ENCODE measurements around the gene FIGN.

DNA sequence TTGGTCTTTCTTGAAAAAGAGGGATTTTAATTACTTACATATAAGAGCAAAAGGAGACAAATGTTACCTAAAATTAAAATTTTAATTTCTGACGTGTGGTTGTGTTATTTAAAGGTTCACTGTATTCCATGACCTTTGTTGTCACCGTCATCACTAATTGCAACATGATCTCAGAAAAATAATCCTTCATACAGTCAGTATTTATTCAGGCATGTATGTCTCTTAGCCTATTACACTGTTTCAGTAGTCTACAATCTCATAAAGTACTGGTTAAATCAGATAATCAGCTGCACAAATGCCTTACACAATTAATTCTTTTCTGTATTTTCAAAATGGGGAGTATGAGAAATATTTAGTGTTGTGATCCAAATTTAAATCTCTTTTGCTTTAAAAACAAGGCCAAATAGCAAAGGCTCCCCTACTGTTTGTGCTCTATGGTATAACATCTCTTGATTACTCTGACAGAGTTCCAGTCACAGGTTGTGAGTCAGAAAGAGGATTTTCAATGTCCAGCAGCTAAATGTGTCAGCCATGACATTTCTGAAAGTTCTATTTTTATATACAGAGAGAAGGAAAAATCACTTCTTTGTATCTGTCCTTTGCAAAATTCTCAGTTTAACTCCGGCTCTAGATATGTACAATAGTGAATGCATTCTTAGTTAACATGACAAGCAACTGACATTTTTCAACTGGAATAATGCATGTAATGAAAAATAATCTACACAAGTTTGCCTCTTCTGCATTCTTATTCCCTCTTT lies 184.0 kb downstream of the FIGN start:
- TF ChIP-seq POLR2A (IDR thresholded peaks at IDR 0.05; ENCODE audit: low read depth, low read length) (no peak), RCOR1 (IDR thresholded peaks at IDR 0.05; ENCODE audit: insufficient replicate concordance, low read length) (no peak), RFX5 (IDR thresholded peaks at IDR 0.05; ENCODE audit: low read depth, low read length) (no peak), MAZ (IDR thresholded peaks at IDR 0.05; ENCODE audit: borderline replicate concordance, low read depth, low read length) (no peak)
- TF ChIP-seq, protein P1, sequence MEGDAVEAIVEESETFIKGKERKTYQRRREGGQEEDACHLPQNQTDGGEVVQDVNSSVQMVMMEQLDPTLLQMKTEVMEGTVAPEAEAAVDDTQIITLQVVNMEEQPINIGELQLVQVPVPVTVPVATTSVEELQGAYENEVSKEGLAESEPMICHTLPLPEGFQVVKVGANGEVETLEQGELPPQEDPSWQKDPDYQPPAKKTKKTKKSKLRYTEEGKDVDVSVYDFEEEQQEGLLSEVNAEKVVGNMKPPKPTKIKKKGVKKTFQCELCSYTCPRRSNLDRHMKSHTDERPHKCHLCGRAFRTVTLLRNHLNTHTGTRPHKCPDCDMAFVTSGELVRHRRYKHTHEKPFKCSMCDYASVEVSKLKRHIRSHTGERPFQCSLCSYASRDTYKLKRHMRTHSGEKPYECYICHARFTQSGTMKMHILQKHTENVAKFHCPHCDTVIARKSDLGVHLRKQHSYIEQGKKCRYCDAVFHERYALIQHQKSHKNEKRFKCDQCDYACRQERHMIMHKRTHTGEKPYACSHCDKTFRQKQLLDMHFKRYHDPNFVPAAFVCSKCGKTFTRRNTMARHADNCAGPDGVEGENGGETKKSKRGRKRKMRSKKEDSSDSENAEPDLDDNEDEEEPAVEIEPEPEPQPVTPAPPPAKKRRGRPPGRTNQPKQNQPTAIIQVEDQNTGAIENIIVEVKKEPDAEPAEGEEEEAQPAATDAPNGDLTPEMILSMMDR (conservative IDR thresholded peaks at IDR 0.05; ENCODE audit: low read depth, low read length), result no peak

Measured in IMR-90 (cell line).